Measurements from ENCODE around the gene PPP1R16B.
"Not testable (repeated sequence)": the region's sequence is repeated elsewhere in the genome, so short reads cannot be mapped to it uniquely, and the experiment has no call there.

The PPP1R16B gene

DNA sequence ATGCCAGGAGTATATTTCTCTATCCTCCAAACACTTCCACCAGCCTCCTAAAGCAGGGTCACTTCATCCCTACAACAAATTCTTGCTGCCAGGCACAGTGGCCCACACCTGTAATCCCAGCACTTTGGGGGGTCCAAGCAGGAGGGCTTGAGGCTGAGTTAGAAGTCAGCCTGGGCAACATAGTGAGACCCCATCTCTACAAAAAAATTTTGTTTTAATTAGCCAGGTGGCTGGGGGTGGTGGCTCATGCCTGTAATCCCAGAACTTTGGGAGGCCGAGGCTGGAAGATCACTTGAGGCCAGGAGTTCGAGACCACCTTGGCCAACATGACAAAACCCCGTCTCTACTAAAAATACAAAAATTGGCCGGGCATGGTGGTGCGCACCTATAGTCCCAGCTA is 11.4 kb upstream of the PPP1R16B start:
- DNase-seq, result not testable (repeated sequence)

DNA sequence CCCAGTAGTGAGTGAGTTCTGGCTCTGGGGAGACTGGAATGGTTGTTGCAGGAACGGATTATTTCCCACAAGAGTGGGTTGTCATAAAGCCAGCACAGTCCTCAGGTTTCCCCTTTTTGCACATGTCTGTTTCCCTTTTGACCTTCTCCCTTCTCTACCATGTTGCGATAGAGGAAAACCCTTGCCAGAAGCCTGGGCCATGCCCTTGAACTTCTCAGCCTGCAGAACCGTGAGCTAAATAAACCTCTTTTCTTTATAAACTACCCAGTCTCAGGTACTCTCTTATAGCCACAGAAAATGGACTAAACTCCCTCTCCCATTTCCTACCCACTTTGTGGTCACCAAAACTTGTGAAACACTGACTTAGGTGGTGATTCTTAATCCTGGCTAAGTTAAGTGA is 7.2 kb upstream of the PPP1R16B start:
- no peak for DNase-seq

DNA sequence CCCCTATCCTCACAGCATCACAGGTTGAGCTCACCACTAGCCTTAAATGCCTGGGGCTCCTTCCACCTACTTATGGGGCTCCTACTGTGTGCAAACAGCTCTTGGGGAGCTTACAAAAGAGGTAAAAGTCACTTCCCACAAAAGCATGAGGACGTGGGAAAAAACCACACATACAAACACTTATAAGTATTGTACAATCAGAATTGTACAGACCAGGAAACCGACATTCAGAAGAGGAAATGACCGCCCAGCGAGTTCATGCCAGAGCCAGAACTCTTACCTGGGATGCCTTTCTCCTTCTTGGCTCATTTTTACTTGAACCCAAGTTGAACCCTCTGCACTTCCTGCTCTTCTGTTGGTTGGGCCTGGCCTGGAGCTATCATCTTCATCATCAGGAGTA is 6.3 kb upstream of the PPP1R16B start:
- no peak for DNase-seq

DNA sequence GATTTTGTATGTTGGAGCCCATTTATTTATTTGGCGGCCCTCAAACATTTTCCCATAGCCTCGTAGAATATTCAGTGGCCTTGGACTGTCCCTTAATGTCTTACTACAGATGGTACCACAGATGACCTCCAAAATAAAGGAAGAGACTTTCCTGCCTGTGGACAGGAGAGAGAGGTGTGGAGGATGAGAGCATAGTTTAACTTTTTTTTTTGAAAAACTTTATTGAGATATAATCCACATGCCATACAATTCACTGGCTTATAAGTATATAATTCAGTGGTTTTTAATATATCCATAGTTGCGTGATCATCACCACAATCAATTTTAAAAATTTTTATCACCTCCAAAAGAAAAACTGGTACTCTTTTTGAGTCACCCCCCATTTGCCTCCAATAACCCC is 4.6 kb upstream of the PPP1R16B start:
- DNase-seq, result no peak

DNA sequence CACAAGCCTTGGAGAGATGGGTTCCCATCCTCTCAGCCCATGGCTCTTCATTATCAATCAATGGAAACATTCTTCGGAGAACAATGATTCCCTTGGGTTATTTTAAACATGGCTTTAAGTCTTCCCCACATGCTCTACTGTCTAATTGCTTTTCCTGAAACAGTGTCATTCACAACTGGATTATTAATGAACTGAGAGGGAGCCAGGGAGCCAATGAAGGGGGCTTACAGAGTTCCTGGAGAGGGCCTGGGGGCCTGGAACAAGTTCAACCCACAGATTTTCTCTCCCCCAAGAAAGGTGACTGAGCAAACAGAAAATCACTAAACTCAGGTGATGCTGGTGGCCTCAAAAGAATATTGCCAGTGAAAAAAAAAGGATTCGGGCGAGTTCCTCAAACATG is 1.3 kb upstream of the PPP1R16B start:
- DNase-seq, result no peak

DNA sequence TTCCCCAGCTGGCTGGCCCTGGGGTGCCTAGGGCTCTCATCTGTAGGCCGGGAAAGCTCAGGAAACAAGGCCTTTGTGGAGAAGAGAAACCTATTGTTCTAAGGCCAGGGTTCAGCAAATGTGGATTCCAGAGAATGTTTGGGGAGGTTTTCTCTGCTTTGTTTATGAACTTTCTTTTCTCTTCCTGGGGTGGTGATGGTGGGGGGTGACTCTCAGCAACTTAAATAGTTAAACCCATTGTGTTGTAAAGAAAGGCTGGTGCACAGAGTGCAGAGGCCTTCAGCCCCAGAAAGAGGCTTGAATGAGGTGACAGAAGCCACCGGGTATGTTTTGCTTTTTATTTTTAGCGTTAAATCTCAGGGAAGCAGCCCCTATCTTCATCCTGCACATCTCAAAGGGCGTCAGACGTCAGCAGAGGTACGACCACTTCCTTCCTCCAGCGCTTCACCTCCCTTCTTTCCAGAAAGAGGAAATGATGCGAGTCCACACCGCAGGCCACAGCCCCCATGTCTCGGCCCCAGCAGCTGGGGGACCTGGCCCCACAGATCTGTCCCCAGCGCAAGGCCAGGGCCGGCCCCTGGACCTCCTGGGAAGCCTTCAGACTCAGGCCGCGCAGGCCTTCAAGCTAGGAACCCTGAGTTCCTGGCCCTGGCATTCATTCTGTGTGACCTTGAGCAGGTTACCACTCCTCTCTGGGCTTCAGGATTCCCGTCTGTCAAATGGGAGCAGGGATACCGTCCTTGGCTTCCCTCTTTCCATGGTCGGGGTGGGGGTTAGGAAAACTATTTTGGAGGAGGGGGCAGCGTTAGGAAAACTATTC is 605 bp upstream of the PPP1R16B start:
- peak; percentile 74 for DNase-seq

DNA sequence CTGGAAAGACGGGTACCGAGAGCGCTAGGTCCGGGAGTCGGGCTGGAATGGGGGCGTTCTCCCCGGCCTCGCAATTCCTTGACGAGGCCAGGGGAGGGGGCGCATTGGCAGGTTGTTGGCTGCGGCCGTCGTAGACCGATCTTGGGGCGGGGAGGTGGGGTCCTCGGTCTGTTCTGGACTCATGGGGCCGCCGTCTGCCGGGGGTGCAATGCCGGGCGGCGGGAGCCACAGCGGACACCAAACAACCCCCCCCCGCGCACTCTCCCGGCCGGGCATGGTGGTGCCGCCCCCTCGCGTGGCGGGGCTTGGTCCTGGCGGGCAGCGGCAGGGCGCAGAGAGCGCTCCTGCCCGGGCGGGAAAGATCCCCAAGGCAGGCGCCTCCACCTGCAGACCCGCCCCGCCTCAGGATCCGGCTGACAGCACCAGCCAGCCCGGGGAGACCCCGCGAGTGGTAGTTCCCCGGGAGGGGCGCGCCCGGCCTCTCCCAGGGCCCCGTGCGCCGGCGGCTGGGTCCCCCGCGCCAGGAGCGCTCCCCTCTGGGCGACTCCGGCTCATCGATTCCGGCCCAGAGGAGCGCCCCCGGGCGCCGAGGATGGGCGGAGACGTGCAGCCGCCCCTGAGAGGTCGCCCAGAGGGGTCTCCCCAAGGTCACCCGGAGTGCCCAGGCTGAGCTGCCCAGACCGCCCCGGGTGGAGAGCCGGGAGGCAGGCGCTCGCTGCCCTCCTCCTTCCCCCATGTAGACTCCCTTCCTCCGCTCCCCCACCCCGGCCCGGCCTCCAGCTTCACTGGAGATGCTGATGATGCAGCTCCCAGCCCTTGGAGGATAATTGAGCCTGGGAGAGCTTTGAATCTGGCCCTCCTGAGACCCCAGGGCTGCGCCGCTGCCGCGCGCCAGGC is 709 bp downstream of the PPP1R16B start:
- DNase-seq, result peak; percentile 43

DNA sequence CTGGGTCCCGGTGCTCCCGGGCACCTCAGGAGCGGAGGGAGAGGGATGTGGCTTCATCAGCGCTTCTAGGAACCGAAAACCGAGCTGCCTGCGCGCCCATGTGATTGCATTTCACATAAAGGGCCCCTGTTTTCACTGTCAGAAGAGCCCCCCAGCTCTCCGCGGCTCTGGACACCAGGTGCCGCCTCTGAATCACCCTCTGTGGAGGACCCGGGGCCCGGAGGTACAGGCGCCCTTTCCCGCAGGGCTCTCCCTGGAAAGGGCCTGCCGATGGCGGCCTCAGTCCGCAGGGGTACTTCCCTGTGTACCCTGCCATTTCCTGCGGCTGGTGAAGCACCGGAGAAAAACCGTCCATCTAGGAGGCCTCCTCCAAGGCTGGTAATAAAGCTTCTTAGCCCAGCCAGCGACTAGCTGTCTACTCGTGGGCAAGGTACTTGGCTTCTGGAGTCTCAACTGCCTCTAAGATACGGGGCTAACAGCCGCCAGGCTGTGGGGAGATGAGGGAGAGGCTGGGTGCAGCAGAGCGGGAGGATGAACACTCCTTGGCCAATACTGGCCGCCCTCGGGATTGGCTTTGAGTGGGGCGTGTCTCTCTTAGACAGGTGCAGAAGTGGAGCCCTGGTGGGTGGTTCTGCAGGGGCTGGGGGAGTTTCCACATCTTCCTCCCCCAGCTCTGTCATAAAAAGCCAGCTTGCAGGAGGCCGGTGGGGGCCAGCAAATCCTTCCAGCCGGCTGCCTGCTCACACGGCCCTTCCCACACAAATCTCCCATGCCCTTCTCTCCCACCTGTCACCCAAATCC is 1.6 kb downstream of the PPP1R16B start:
- DNase-seq, result peak; percentile 42

DNA sequence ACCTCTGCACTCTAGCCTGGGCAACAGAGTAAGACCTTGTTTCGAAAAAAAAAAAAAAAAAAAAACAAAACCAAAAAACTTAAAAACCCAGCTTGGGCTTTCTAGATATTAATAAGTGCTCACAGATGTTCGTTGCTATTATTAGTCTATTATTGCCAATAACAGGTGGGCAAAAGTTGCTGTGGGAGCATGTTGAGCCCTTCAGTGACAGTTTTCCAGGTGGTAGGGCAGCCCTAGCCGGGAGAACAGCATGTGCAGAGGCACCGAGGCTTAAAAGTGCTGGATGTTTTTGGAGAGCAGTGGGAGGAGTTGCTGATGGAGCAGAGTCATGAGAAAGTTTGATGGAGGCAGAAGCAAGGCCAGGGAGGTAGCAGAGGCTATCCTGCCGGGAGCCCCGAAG is 4.4 kb downstream of the PPP1R16B start:
- no peak for DNase-seq

DNA sequence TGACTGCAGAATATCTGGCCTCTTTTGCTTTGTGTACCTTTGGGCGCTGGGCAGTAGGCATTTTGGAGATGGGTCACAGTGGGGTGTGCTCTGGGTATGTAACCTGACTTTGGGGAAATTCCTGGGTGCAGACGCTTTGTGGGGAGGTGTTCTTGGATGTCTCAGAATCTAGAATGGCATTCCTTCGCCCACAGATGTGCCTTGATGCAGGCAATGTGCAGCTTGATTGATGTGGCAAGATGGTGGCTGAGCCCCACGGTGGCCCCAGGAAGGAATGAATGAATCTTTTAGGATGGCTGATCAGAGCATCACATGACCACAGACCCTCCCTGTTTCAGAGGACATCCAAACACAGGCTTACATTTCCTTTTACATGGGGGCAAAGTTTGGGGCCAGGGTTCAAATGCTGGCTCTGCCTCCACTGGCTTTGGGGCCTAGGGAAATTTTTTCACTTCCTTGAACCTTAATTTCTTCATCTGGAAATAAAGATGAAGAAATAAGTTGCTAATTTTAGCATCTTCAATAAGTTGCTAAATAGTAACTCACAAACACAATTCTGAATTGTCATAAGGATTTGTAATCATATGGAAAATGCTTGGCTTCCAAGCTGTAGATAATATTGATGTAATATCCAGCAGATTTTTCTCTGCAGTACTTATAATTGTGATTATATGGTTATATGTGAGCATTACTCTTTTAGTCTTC is 5.6 kb downstream of the PPP1R16B start:
- DNase-seq, result no peak

DNA sequence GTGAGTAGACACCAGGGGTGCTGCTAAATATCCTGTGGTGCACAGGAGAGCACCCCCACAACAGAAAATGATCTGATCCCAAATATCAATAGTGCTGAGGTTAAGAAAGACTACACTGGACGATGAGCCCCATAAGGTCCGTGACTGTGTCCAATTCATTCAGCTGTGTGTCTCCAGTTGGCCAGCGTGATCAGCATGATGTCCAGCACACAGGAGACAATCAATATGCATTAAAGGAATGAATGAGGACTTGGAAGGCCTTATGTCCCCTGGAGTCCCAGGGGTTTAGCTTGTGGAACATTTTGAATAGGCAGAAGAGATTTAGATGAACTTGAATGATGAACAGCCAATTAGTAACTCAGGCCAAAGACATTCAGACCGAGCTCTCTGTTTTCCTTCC is 6.3 kb downstream of the PPP1R16B start:
- DNase-seq, result no peak

DNA sequence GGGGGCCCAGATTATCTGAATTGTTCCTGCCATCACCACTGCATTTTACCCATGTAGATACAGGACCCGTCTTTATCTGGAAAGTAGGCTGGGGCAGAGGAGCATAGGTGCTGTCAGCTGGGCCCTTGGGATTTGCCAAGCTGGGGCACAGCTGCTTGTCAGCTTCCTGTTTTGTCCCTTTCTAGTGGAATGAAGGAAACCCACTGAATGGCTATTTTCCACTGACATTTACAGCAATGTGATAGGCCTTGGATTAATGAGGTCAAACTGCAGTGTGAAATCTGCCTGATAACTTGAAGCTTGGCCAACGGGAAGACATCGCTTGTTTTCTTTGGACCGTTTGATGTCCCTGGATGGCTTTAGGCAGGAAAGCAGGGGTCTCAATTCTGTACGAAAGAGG is 6.7 kb downstream of the PPP1R16B start:
- DNase-seq, result no peak

DNA sequence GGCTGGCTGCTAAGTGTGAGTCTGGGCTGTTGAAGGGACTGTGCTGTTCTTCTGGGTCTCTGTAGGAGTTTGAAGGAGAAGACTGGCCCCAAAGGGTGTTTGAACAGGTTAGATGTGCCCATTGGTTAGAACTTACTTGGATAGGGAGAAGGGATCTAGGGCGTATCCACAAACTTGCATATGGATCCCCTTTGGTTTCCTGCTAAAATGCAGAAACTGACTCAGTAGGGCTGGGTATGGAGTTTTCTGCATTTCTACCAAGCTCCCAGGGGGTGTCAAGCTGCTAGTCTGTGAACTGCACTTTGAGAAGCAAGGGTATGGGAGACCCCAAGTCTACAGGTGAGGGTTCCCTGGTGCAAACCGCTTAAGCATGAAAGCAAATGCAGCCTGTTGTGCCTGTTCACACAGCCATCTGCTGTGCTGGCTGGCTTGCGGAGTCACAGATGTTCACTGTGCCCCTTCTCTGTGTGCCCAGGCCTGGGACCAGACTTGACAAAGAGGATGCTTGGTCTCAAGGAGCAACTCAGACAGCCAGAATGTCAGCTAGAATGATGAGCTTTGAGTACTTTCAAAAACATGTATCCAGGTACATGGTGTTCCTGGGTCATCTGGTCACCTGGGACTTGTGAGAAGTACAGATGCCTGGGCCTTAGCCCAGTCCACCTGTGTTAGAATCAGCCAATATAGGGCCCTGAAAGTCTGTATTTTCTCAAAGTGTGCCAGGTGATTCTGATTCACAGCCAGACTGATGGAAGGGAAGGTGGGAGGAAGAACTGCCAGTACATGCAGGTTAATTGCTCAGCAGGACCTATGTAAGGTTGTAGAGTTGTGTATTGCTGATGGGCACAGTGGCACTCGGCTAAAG is 7.4 kb downstream of the PPP1R16B start:
- no peak for DNase-seq

DNA sequence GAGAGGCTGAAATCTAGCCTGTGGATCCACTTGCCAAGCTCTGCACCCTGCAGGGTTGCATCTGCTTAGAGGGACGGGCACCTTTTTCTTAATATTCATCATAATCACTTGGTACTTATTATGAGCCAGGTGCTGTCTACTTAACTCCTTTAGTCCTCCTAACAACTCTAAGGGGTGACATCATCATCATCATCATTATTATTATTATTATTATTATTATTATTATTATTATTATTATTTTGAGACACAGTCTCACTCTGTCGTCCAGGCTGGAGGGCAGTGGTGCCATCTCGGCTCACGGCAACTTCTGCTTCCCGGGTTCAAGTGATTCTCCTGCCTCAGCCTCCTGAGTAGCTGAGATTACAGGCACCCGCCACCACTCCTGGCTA is 8.1 kb downstream of the PPP1R16B start:
- not testable (repeated sequence) for DNase-seq

DNA sequence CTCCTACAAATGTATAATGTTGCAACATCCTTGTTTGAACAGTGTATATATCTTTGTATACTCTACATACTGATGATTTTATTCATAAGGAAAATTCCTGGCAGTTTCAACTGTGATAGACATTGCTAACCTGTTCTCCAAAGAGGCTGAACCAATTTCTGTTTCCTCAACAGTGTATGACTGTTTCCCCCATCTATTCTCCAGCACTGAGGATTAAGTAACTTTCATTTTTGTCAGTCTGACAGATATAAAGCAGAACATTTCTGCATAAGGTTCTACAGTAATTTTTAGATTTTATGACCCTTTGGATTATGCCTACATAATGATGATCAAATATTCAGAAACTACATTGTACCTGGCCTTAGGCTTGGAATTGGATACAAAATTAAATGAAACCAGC is 9.9 kb downstream of the PPP1R16B start:
- no peak for DNase-seq

DNA sequence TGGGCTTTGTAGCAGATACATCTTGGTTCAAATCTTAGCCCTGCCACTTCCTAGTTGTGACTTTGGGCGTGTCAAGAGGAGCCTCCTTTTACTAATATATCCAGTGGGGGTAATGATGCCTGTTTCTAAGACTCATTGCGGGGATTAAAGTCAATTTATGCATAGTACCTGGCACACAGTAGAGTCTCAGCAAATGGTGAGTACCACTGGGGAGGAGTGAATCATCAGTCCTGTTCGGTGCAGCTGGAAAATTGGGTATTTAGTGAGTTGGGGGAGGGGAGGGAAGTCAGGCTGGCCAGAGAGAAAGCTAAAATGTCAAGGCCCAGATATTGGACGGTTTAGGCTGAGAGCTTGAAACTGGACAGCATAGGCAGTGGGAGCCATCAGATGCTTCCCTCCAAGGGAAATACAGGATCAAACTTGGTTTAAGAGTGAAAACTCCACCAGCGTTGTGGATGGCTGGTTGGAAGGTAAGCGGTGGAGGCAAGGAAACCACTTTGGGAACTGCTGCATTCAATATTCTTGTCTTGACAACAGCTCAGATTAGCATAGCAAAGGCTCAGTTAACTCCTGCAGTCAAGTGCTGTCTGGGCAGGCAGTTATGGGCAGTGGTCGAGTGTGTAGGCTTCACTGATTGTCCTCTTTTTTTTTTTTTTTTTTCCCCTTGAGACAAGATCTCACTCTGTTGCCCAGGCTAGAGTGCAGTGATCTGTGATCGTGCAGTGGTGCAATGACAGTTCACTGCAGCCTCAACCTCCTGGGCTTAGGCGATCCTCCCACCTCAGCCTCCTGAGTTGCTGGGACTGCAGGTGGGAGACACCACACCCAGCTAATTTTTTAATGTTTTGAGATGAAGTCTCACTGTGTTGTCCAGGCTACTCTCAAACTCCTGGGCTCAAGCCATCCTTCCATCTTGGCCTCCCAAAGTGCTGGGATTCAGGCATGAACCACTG is 12.9 kb downstream of the PPP1R16B start:
- no peak for DNase-seq

DNA sequence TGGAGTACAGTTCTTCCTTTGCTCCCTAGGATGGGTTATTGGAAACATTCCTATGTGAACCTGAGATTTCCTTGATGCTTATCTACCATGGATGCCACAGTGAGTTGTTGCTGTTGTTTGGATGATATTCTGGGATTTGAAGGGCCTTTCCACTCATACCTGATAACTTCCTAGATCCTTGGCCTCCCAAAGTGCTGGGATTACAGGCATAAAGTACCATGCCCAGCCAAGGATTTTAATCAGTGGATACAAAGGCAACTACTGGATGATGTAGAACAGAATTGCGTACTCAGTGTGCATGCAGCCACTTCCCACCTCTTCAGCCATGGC is 20.0 kb downstream of the PPP1R16B start:
- DNase-seq, result no peak

DNA sequence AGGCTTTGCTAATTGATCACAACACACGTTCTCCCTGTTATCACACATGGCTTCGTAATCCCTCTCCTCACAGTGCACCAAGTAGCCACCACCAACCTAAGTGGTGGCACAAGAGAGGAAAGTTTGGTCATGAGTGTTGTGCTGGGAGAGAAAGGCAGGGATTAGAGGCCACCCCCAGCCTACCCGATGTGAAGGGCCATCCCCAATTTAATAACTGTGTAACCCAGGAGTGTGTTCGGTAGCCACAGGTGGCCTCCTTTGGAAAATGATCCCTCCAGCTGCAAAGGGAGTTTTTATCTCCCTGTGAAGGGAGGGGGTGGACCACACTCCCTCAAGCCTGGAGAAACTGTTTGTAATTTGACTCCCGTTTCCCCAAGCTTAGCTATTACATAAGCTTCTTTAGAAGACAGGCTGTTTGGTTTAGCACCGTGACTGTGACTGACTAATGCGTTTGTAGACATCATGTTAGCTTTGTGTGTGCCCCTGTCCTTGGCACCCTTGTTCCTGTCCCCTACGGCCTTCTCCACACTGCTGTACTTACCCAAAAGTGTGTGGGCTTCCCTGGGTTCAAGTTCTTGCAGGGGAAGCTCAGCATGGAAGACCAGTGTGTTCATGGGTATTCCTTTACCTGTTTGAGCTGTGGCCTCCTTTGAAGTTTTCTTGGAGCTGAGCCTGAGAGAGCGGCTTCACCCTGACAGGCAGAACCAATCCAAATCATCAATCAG is 20.6 kb downstream of the PPP1R16B start:
- no peak for DNase-seq

DNA sequence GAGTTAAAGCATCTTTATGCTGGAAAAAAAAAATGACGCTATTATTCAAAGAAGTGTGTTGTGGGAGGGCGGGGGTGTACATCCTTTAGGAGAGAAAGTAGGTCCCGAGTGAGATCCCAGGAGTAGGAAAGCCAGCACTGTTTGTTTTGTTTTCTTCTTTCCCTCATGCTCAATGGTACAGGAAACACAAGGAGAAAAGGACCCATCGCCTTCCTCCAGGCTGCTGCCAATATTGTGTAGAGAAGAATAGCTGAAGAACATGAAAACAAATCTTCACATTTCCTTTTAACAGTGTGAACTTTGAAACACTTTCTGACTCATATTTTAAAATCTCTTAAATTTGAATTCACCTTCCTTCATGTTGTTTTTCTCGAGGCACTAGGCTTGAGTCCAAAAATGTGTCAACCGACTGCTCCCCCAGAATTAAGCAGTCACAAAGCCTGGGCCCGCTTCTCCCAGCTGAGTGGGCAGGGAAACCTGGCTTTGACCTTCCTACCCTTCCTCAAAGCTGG is 22.3 kb downstream of the PPP1R16B start:
- DNase-seq, result no peak
